Osteocyte (in vitro differentiated cells): ENCODE data around the gene NCAPD2. TPM values are rescaled to one million over a fixed set of nuclear protein-coding genes. Genes with fewer than 3 reads are reported as not detected.

Experiments
- DNase-seq: peaks from one replicate; pipeline ENCODE4 v3.0.0; 2021; ENCODE audit warnings: mixed read lengths; ENCODE audit not compliant: unreplicated experiment; ENCODE audit errors: extremely low spot score
- H3K27ac Mint-ChIP-seq: one replicate; pipeline ENCODE4 v1.8.0; 2021; ENCODE audit warnings: mild to moderate bottlenecking, mixed read lengths; ENCODE audit not compliant: unreplicated experiment
- H3K27me3 Mint-ChIP-seq: one replicate; pipeline ENCODE4 v1.8.0; 2021; ENCODE audit warnings: mixed read lengths; ENCODE audit not compliant: unreplicated experiment
- H3K36me3 Mint-ChIP-seq: one replicate; pipeline ENCODE4 v1.8.0; 2021; ENCODE audit warnings: mixed read lengths; ENCODE audit not compliant: unreplicated experiment
- H3K4me1 Mint-ChIP-seq: one replicate; pipeline ENCODE4 v1.8.0; 2021; ENCODE audit warnings: mixed read lengths; ENCODE audit not compliant: unreplicated experiment
- H3K4me3 Mint-ChIP-seq: one replicate; pipeline ENCODE4 v1.8.0; 2021; ENCODE audit warnings: mild to moderate bottlenecking, moderate library complexity, mixed read lengths; ENCODE audit not compliant: unreplicated experiment
- H3K9me3 Mint-ChIP-seq: one replicate; pipeline ENCODE4 v1.8.0; 2021; ENCODE audit warnings: mixed read lengths; ENCODE audit not compliant: unreplicated experiment
- CTCF ChIP-seq: fragments of 200-600 bp; sonication (generic); IDR thresholded peaks from 2 replicates; pipeline ENCODE4 v1.5.0; 2021; ENCODE audit warnings: antibody characterized with exemption, mild to moderate bottlenecking, moderate library complexity
- total RNA-seq: library from RNA; stranded (reverse); gene quantifications from 2 replicates; pipeline ENCODE4 v1.2.1, GENCODE V29; 2021

NCAPD2 gene
- total RNA-seq, 1 donor from 2014 or later = 36.9 TPM

DNA sequence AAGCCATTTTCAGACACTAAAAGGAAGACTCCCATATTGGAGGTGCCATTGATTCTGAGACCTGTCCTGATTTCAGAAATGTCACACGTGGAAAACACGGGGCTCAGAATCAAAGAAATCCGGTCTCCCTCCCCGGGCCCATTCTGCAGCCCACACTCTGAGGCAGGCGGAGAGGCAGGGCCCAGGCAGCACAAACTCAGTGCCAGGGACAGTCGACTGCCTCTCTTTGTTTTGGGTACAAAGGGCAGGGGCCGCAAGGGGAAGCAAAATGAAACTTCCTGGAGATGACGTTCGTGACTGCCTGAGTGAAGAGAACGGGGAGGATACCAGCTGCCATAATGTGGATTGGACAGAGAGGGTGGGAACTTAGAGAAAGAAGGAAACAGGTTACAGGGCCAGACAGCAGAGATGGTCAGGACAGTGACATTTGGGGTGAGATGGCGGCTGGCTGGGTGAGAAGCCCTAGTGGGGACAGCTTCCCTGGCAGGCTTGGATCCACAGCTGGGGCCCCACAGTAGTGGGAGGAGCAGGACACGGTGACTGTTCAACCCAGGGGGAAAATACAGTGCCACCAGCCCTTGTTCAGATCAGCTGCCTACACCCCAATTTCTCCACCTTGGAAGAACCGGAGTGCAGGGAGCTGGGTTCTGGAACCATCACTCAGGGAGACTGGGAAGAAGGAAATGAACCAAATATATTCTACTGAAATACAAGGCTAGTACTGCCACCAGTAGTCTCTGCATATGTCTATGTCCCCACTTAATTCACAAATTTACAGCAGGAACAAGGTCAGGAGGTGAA, 48.5 kb downstream of the NCAPD2 start:
- H3K4me3 Mint-ChIP-seq = no peak overlapping the region
- peak overlapping the region; percentile 98 for H3K27ac Mint-ChIP-seq
- no peaks in the 10 kb centered on the region for H3K27me3 Mint-ChIP-seq
- peaks cover 35% of the 10 kb centered on the region for H3K4me1 Mint-ChIP-seq
- H3K9me3 Mint-ChIP-seq = no peaks in the 10 kb centered on the region
- H3K36me3 Mint-ChIP-seq = peaks cover 27% of the 10 kb centered on the region
- no peak for DNase-seq
- no peak for TF ChIP-seq CTCF

GRCh38 chr12:6546016-6546415, 52.1 kb downstream of the NCAPD2 start:
- no peak for DNase-seq
- H3K36me3 Mint-ChIP-seq = peaks cover 25% of the 10 kb centered on the region
- H3K4me1 Mint-ChIP-seq = peaks cover 38% of the 10 kb centered on the region
- H3K27ac Mint-ChIP-seq = no peak overlapping the region
- no peaks in the 10 kb centered on the region for H3K27me3 Mint-ChIP-seq
- no peak overlapping the region for H3K4me3 Mint-ChIP-seq
- H3K9me3 Mint-ChIP-seq = no peaks in the 10 kb centered on the region
- no peak for TF ChIP-seq CTCF

DNA sequence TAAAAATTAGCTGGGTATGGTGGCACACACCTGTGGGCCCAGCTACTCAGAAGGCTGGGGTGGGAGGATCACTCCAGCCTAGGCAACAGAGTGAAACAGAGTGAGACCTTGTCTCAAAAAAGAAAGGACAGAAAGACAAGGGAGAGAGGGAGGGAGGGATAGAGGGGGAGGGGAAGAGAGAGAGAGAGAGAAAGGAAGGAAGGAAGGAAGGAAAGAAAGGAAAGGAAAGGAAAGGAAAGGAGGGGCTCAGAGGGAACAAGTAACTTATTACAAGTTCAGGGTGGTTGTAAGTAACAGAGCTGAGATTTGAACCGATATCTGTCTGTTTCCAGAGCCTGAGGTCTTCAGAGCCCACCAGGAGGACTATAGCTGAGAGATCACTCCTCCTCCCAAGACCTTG, 53.7 kb downstream of the NCAPD2 start:
- Mint-ChIP-seq H3K9me3 (no peaks in the 10 kb centered on the region), H3K36me3 (peaks cover 20% of the 10 kb centered on the region), H3K4me3 (no peak overlapping the region), H3K4me1 (peaks cover 42% of the 10 kb centered on the region), H3K27me3 (no peaks in the 10 kb centered on the region), H3K27ac (peak overlapping the region; percentile 72)
- no peak for TF ChIP-seq CTCF
- no peak for DNase-seq

- TF ChIP-seq CTCF = no peak
- Mint-ChIP-seq H3K27ac (peak overlapping the region; percentile 72), H3K4me3 (peak overlapping the region; percentile 11), H3K9me3 (no peaks in the 10 kb centered on the region), H3K27me3 (no peaks in the 10 kb centered on the region), H3K4me1 (peaks cover 46% of the 10 kb centered on the region), H3K36me3 (peaks cover 20% of the 10 kb centered on the region)
- DNase-seq = no peak
Observed at GRCh38 chr12:6547987-6548386, 54.1 kb downstream of the NCAPD2 start.

DNA sequence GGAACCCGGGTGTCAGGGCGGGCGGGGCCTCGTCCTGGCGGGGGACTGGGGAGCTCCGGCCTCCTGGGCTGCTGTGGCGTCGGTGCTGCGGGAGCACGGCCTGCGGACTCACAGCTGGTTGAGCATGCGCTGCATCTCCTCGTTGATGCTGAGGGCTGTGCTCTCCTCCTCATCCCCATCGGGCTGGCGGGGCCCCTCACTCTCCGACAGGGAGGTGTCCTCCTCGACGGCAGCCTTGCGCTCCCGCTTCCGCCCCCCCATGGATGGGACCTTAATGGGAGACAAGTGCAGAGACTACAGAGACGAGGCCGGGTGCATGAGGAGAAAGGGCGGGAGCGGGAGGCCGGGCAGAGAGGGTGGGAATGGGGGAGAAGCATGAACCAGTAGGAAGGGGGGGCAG, 54.7 kb downstream of the NCAPD2 start:
- no peak for DNase-seq
- H3K9me3 Mint-ChIP-seq = no peaks in the 10 kb centered on the region

More for the DNA sequence above, 54.7 kb downstream of the NCAPD2 start:
- peak overlapping the region; percentile 0 for H3K4me3 Mint-ChIP-seq
- TF ChIP-seq CTCF = no peak
- H3K4me1 Mint-ChIP-seq = peaks cover 52% of the 10 kb centered on the region
- H3K27ac Mint-ChIP-seq = peak overlapping the region; percentile 84
- H3K36me3 Mint-ChIP-seq = peaks cover 20% of the 10 kb centered on the region
- no peaks in the 10 kb centered on the region for H3K27me3 Mint-ChIP-seq
